HepG2 (cell line): ENCODE results near the gene CD300C. TPM values are rescaled to one million over a fixed set of nuclear protein-coding genes. Genes with fewer than 3 reads are reported as not detected.

Experiments
- ATAC-seq: fragments of 200-7000 bp; cut with Tn5 transposase; 3 replicates; pipeline ENCODE4 v1.9.1; 2020; ENCODE audit warnings: mild to moderate bottlenecking, moderate library complexity
- BruUV-seq: library from RNA; stranded (reverse); fragments of 400-500 nt; replicated peaks from 2 replicates; lab custom pipeline; 2021; lab: Mats Ljungman, UMichigan
- CTCF ChIA-PET: fragments of 300-600 bp; formaldehyde crosslinking; extraction: SDS; loops from one replicate; lab custom pipeline; 2021; ENCODE audit warnings: low total read pairs, inconsistent platforms, low intra/inter-chr PET ratio; lab: Yijun Ruan, JAX
- POLR2A ChIA-PET: fragments of 350-600 bp; sonication (Branson Sonifier 250); formaldehyde crosslinking; loops from one replicate; lab custom pipeline; 2020; ENCODE audit warnings: antibody characterized with exemption, inconsistent platforms; lab: Yijun Ruan, JAX
- DNase-seq: peaks from one replicate; pipeline ENCODE4 v3.0.0-alpha.2; 2015; ENCODE audit warnings: low spot score
- FAIRE-seq: peaks from 3 replicates; lab custom pipeline; 2011; peaks lifted over from hg19 to GRCh38; lab: Jason Lieb, UNC
- H2AFZ ChIP-seq: one replicate; pipeline ENCODE4 v1.6.1; 2011; ENCODE audit warnings: low read length, inconsistent platforms
- H3K27ac ChIP-seq: fragments of 300-600 bp; 3 replicates; pipeline ENCODE4 v1.8.0; 2011; ENCODE audit warnings: mixed run types, mild to moderate bottlenecking, mixed read lengths, low read length, inconsistent platforms; ENCODE audit not compliant: insufficient read depth; ENCODE audit errors: extremely low read length
- H3K27me3 ChIP-seq, 2 experiments: fragments of 200-600 bp in 1 of 2; 2 replicates in 1 of 2; 3 replicates in 1 of 2; pipeline versions ENCODE4 v1.6.0 to v1.8.0; 2011; ENCODE audit warnings: low read length in 2 of 2, mild to moderate bottlenecking in 2 of 2, moderate library complexity in 2 of 2, inconsistent platforms in 1 of 2; ENCODE audit not compliant: insufficient read depth in 2 of 2, control insufficient read depth in 1 of 2
- H3K36me3 ChIP-seq, 2 experiments: fragments of 200-600 bp in 1 of 2; replicated peaks in 1 of 2; 2 replicates in 1 of 2; 3 replicates in 1 of 2; pipeline versions ENCODE4 v1.5.1 to v1.8.0; 2011; ENCODE audit warnings: low read length in 2 of 2, inconsistent platforms in 1 of 2; ENCODE audit not compliant: insufficient read depth in 2 of 2, control insufficient read depth in 1 of 2
- H3K4me1 ChIP-seq: 2 replicates; pipeline ENCODE4 v1.5.1; 2012; ENCODE audit warnings: low read length, inconsistent platforms; ENCODE audit not compliant: insufficient read depth
- H3K4me2 ChIP-seq: 2 replicates; pipeline ENCODE4 v1.6.0; 2011; ENCODE audit warnings: low read depth, low read length, inconsistent platforms
- H3K4me3 ChIP-seq, 3 experiments: fragments of 200-600 bp in 1 of 3; sonication (generic), shearing (Covaris generic) in 1 of 3; replicated peaks in 1 of 3; 2 replicates each; pipeline ENCODE4 v1.5.1; 2011 to 2016; ENCODE audit warnings: low read length in 3 of 3, inconsistent platforms in 2 of 3, low read depth in 2 of 3, mild to moderate bottlenecking in 2 of 3, control low read depth in 1 of 3, mixed read lengths in 1 of 3; ENCODE audit not compliant: insufficient read depth in 1 of 3
- H3K79me2 ChIP-seq: one replicate; pipeline ENCODE4 v1.6.1; 2011; ENCODE audit warnings: low read length, inconsistent platforms; ENCODE audit not compliant: insufficient read depth
- H3K9ac ChIP-seq: 2 replicates; pipeline ENCODE4 v1.6.0; 2011; ENCODE audit warnings: mild to moderate bottlenecking, low read depth, low read length, inconsistent platforms; ENCODE audit not compliant: insufficient read depth
- H3K9me3 ChIP-seq: 2 replicates; pipeline ENCODE4 v1.5.1; 2012; ENCODE audit warnings: mild to moderate bottlenecking, low read length
- H4K20me1 ChIP-seq: 2 replicates; pipeline ENCODE4 v1.6.0; 2011; ENCODE audit warnings: inconsistent platforms, mild to moderate bottlenecking, low read length, moderate library complexity; ENCODE audit not compliant: insufficient read depth
- DMAP1 ChIP-seq: IDR thresholded peaks from 2 replicates; pipeline ENCODE4 v1.6.1; 2016
- RBM39 ChIP-seq: fragments of 200-400 bp; formaldehyde crosslinking; IDR thresholded peaks from one replicate; pipeline ENCODE4 v1.6.1; 2018; ENCODE audit warnings: antibody characterized with exemption, mild to moderate bottlenecking, low read depth, low read length; ENCODE audit not compliant: poor library complexity, severe bottlenecking
- ZMAT3 ChIP-seq: sonication (generic); formaldehyde crosslinking; conservative IDR thresholded peaks from 2 replicates; pipeline ENCODE4 v1.7.0; 2021; ENCODE audit warnings: missing genetic modification reagents
- ZNF431 ChIP-seq: sonication (generic); formaldehyde crosslinking; IDR thresholded peaks from 2 replicates; pipeline ENCODE4 v1.9.0; 2022; ENCODE audit warnings: missing genetic modification reagents, low read depth, mild to moderate bottlenecking, borderline replicate concordance
- WGBS: methylation state at CpG from one replicate; pipeline ENCODE4 v1.1.6; 2017; ENCODE audit warnings: low lambda C conversion rate; 5-methylcytosine and 5-hydroxymethylcytosine counted together
- in situ Hi-C: cut with HindIII; loops from 2 replicates; pipeline ENCODE4 v1.10.0; 2017; ENCODE audit warnings: low pct_unique_long_range_greater_than_20kb; ENCODE audit not compliant: extremely low pct_ligation_motif_present
- intact Hi-C: fragments of 100-400 bp; cut with micrococcal nuclease; formaldehyde crosslinking; loops from one replicate; pipeline ENCODE4 v1.10.0; 2022; ENCODE audit not compliant: unreplicated experiment
- polyA plus RNA-seq, 8 experiments: library from polyadenylated mRNA; depleted of rRNA in 3 of 8; stranded (reverse) in 7 of 8; unstranded in 1 of 8; fragments of >200 nt; fragmentation: Illumina TruSeq in 4 of 8; extraction: Trizol in 4 of 8; gene quantifications; 2 replicates each; pipeline versions ENCODE4 v1.2.1 to v1.2.3, GENCODE V29; 2011 to 2016; ENCODE audit warnings: low read depth in 4 of 8, missing spikeins in 1 of 8, mixed read lengths in 1 of 8; ENCODE audit not compliant: insufficient read depth in 1 of 8
- total RNA-seq, 5 experiments: library from RNA; depleted of rRNA; stranded (reverse); fragments of >200 nt; fragmentation: Illumina TruSeq; extraction: Trizol; gene quantifications; 2 replicates each; pipeline ENCODE4 v1.2.3, GENCODE V29; 2016; ENCODE audit warnings: low read depth in 1 of 5
- TF ChIP-seq, protein P1 (sequence below): sonication (generic); formaldehyde crosslinking; IDR thresholded peaks from 2 replicates; pipeline ENCODE4 v1.9.0; 2021; ENCODE audit warnings: mild to moderate bottlenecking, missing genetic modification reagents

Gene CD300C
- total and polyA plus RNA-seq, 2 of the 13 experiments (the other 11 are each of a cell fraction or from before 2014, with no cell fraction given): not detected

DNA sequence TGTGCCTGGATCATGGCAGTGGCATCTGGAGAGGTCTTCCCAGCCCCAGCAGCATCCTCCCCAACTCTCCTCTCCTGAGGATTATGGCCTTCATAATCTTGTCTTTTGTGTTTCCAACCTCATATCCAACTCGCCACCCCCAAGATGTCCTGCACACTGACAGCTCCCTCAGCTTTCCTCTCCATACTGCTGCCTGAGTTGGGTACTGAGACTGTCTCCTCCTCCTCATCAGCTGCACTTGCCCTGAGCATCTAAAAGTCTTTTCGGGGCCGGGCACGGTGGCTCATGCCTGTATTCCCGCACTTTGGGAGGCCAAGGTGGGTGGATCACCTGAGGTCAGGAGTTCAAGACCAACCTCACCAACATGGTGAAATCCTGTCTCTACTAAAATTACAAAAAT lies 16.7 kb downstream of the CD300C start:
- no peaks in the 10 kb centered on the region for H4K20me1 ChIP-seq
- POLR2A ChIA-PET: no interaction called here
- CTCF ChIA-PET: no interaction called here
- no peaks in the 10 kb centered on the region for H3K36me3 ChIP-seq
- in situ Hi-C loops: no loop called here
- H3K4me1 ChIP-seq: no peaks in the 10 kb centered on the region
- H3K27ac ChIP-seq: no peak overlapping the region
- no peaks in the 10 kb centered on the region for H3K9me3 ChIP-seq
- no peak overlapping the region for H2AFZ ChIP-seq
- no peak overlapping the region for H3K9ac ChIP-seq
- ATAC-seq (no peak), DNase-seq (no peak), FAIRE-seq (no peak)
- no peaks in the 10 kb centered on the region for H3K79me2 ChIP-seq
- TF ChIP-seq, protein P1, sequence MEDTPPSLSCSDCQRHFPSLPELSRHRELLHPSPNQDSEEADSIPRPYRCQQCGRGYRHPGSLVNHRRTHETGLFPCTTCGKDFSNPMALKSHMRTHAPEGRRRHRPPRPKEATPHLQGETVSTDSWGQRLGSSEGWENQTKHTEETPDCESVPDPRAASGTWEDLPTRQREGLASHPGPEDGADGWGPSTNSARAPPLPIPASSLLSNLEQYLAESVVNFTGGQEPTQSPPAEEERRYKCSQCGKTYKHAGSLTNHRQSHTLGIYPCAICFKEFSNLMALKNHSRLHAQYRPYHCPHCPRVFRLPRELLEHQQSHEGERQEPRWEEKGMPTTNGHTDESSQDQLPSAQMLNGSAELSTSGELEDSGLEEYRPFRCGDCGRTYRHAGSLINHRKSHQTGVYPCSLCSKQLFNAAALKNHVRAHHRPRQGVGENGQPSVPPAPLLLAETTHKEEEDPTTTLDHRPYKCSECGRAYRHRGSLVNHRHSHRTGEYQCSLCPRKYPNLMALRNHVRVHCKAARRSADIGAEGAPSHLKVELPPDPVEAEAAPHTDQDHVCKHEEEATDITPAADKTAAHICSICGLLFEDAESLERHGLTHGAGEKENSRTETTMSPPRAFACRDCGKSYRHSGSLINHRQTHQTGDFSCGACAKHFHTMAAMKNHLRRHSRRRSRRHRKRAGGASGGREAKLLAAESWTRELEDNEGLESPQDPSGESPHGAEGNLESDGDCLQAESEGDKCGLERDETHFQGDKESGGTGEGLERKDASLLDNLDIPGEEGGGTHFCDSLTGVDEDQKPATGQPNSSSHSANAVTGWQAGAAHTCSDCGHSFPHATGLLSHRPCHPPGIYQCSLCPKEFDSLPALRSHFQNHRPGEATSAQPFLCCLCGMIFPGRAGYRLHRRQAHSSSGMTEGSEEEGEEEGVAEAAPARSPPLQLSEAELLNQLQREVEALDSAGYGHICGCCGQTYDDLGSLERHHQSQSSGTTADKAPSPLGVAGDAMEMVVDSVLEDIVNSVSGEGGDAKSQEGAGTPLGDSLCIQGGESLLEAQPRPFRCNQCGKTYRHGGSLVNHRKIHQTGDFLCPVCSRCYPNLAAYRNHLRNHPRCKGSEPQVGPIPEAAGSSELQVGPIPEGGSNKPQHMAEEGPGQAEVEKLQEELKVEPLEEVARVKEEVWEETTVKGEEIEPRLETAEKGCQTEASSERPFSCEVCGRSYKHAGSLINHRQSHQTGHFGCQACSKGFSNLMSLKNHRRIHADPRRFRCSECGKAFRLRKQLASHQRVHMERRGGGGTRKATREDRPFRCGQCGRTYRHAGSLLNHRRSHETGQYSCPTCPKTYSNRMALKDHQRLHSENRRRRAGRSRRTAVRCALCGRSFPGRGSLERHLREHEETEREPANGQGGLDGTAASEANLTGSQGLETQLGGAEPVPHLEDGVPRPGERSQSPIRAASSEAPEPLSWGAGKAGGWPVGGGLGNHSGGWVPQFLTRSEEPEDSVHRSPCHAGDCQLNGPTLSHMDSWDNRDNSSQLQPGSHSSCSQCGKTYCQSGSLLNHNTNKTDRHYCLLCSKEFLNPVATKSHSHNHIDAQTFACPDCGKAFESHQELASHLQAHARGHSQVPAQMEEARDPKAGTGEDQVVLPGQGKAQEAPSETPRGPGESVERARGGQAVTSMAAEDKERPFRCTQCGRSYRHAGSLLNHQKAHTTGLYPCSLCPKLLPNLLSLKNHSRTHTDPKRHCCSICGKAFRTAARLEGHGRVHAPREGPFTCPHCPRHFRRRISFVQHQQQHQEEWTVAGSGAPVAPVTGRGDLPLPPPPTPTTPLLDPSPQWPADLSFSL (CRISPR knock-in tag): no peak
- TF ChIP-seq ZMAT3: no peak
- TF ChIP-seq DMAP1 (CRISPR knock-in tag): no peak
- no peak for TF ChIP-seq RBM39
- TF ChIP-seq ZNF431: no peak
- H3K4me2 ChIP-seq: no peak overlapping the region
- no TSS peak for BruUV-seq
- H3K27me3 ChIP-seq: peaks cover 5 to 79% of the 10 kb centered on the region in 2 experiments; a peak in 4 of 5 replicates
- intact Hi-C loops: no loop called here
- WGBS: 0% methylated on average over 5 of the region's 5 CpGs
- no peak overlapping the region for H3K4me3 ChIP-seq
